ENCODE results near the gene NR1I3. TPM values are rescaled to one million over a fixed set of nuclear protein-coding genes. Genes with fewer than 3 reads are reported as not detected.

Gene NR1I3
- total and polyA plus RNA-seq, 4 donors = 0.17 TPM; not detected in 3

DNA sequence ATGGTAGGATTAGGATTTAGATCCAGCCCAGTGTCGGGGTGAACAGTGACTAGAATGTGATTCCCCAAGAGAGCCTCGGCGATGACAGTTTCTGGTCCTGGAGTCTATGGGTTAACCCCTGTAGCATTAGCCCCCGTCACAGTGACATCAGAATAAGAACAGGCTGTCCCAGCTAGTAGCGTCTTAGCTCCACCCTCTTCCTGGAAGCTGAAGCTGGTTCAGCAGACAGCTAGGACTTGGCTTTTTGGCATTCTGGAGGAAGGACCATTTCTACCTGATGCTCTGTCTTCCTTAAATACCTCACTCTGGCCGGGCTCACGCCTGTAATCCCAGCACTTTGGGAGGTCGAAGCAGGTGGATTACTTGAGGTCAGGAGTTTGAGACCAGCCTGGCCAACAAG lies 30.8 kb downstream of the NR1I3 start:
- peaks cover 21 to 61% (median 44%) of the 10 kb centered on the region in 4 donors for H3K36me3 ChIP-seq (ENCODE audit: control insufficient read depth in 4 of 4, insufficient read depth in 4 of 4, low read length in 4 of 4)
- no peak for TF ChIP-seq CTCF (IDR thresholded peaks at IDR 0.05; ENCODE audit: control extremely low read depth, extremely low read depth)
- H3K9me3 ChIP-seq (ENCODE audit: control insufficient read depth in 4 of 4, insufficient read depth in 3 of 4, low read length in 3 of 4) = no peaks in the 10 kb centered on the region
- no peak for ATAC-seq (ENCODE audit: insufficient read depth, low FRiP score)
- H3K4me1 ChIP-seq (ENCODE audit: control insufficient read depth in 5 of 5, insufficient read depth in 5 of 5, low read length in 5 of 5) = peaks cover 4 to 15% (median 9%) of the 10 kb centered on the region in 5 donors
- peak in 1 of 3 donors; percentile 49 for DNase-seq
- no peak overlapping the region for H3K9ac ChIP-seq (ENCODE audit: insufficient read depth in 1 of 2, low read length in 2 of 2)
- H3K4me3 ChIP-seq = no peak overlapping the region
- H3K27ac ChIP-seq (ENCODE audit: low read depth in 1 of 2, low read length in 1 of 2) = peak overlapping the region in 1 of 2 donors; percentile 47
- H3K27me3 ChIP-seq (ENCODE audit: control insufficient read depth in 3 of 3, insufficient read depth in 3 of 3, low read length in 2 of 3) = no peaks in the 10 kb centered on the region
- WGBS, 2 donors = 73 to 79% methylated on average over 8 of the region's 8 CpGs

DNA sequence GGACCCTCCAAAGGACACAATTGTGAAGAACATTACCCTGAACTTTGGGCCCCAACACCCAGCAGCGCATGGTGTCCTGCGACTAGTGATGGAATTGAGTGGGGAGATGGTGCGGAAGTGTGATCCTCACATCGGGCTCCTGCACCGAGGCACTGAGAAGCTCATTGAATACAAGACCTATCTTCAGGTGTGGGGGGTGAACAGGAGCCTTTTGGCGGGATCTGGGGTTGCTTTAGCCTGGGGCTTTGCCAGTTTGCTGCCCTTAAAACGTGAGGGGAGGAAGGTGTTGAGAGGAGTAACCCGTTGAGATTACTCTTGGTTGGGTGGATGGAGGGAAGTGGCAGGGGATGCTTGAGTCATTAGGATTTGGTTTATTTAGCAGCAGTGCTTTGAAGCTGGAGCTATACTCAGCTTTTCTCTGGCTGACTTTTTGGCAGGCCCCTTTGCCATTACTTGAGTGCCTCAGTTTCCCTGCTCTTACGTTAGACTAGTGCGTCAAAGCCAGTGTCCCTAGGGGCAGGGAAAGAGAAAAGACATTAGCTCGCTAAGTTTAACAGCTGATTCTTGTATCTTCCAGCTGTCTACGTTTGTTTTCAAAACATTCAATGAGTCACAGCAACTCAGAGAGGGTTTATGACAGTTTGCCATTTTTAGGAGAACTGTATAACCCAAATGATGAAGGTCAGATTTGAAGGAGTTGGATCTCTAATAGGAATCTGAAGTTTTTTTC lies 31.4 kb downstream of the NR1I3 start:
- H3K9me3 ChIP-seq (ENCODE audit: control insufficient read depth in 4 of 4, insufficient read depth in 3 of 4, low read length in 3 of 4) = no peaks in the 10 kb centered on the region
- H3K9ac ChIP-seq (ENCODE audit: insufficient read depth in 1 of 2, low read length in 2 of 2) = no peak overlapping the region
- H3K4me1 ChIP-seq (ENCODE audit: control insufficient read depth in 5 of 5, insufficient read depth in 5 of 5, low read length in 5 of 5) = peaks cover 5 to 19% (median 9%) of the 10 kb centered on the region in 5 donors
- DNase-seq (peak in 1 of 3 donors; percentile 53), ATAC-seq (ENCODE audit: insufficient read depth, low FRiP score) (no peak)
- TF ChIP-seq CTCF (IDR thresholded peaks at IDR 0.05; ENCODE audit: control extremely low read depth, extremely low read depth) = no peak
- H3K36me3 ChIP-seq (ENCODE audit: control insufficient read depth in 4 of 4, insufficient read depth in 4 of 4, low read length in 4 of 4) = peaks cover 15 to 57% (median 40%) of the 10 kb centered on the region in 4 donors
- 85 to 90% methylated on average over 12 of the region's 12 CpGs for whole genome bisulfite sequencing, 2 donors
- no peaks in the 10 kb centered on the region for H3K27me3 ChIP-seq (ENCODE audit: control insufficient read depth in 3 of 3, insufficient read depth in 3 of 3, low read length in 2 of 3)
- H3K4me3 ChIP-seq = no peak overlapping the region
- peak overlapping the region; percentile 47 to 75 for H3K27ac ChIP-seq (ENCODE audit: low read depth in 1 of 2, low read length in 1 of 2)

- peak within 1 kb of the TSS; percentile 84 for H3K4me3 ChIP-seq
- H3K27ac ChIP-seq (ENCODE audit: low read depth in 1 of 2, low read length in 1 of 2) = peak within 1 kb of the TSS; percentile 94 to 99
- no peak for TF ChIP-seq CTCF (IDR thresholded peaks at IDR 0.05; ENCODE audit: control extremely low read depth, extremely low read depth)
- H3K36me3 ChIP-seq (ENCODE audit: control insufficient read depth in 4 of 4, insufficient read depth in 4 of 4, low read length in 4 of 4) = peaks cover 3 to 22% (median 14%) of the 10 kb centered on the region in 4 donors
- WGBS, 2 donors = 2% methylated on average over 52 to 53 of the region's 53 CpGs
- no peaks in the 10 kb centered on the region for H3K9me3 ChIP-seq (ENCODE audit: control insufficient read depth in 4 of 4, insufficient read depth in 3 of 4, low read length in 3 of 4)
- H3K27me3 ChIP-seq (ENCODE audit: control insufficient read depth in 3 of 3, insufficient read depth in 3 of 3, low read length in 2 of 3) = no peaks in the 10 kb centered on the region
- peak within 1 kb of the TSS; percentile 78 to 89 for H3K9ac ChIP-seq (ENCODE audit: insufficient read depth in 1 of 2, low read length in 2 of 2)
- DNase-seq (peak; percentile 99 to 100 (median 100)), ATAC-seq (ENCODE audit: insufficient read depth, low FRiP score) (peak; percentile 90)
- peaks cover 9 to 62% (median 40%) of the 10 kb centered on the region in 5 donors for H3K4me1 ChIP-seq (ENCODE audit: control insufficient read depth in 5 of 5, insufficient read depth in 5 of 5, low read length in 5 of 5)
Observed at GRCh38 chr1:161201836-161202712, 35.9 kb downstream of the NR1I3 start, which contains the start of gene NDUFS2. TSS of gene NDUFS2 (plus strand) at chr1:161202367. CDS start at chr1:161202386, 19 bp downstream.
